Measurements from ENCODE around the gene AGK. TPM values are rescaled to one million over a fixed set of nuclear protein-coding genes. Genes with fewer than 3 reads are reported as not detected.

Gene AGK
- total and polyA plus RNA-seq, 4 donors = 7.2 to 13.6 (median 8.9) TPM

DNA sequence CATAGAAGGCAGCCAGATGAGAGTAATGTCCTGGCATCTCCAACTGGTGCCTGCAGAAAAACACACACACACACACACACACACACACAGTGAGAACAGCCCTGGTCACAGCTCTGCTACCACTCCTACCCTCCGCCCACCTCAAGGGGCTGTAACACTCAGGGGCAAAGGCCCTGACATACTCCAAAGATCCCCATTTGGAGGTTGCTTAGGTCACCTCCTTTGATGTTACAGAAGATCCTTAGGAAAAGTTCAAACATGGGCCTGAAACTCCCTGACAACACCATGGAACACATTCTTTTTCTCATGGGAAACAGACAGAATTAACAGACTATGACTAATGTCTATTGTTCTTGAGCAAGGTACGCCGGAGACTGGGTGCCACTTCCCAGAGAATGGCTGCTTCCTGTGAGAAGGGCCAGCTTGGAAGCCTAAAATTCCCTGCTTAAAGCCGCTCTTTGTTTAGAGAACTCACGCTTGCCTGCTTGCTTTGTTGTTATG, 123.0 kb downstream of the AGK start:
- Histone ChIP-seq H3K36me3 (ENCODE audit: control insufficient read depth in 4 of 4, insufficient read depth in 3 of 4, low read depth in 1 of 4, low read length in 3 of 4) (peaks cover 0 to 15% (median 6%) of the 10 kb centered on the region in 4 donors), H3K27ac (ENCODE audit: low read depth in 1 of 2, low read length in 2 of 2) (peak overlapping the region in 1 of 2 donors; percentile 42), H3K9ac (ENCODE audit: low read depth in 1 of 2, low read length in 2 of 2) (no peak overlapping the region), H3K4me1 (ENCODE audit: control insufficient read depth in 4 of 4, insufficient read depth in 4 of 4, low read length in 3 of 4) (no peaks in the 10 kb centered on the region), H3K4me3 (ENCODE audit: low read depth in 1 of 3, low read length in 3 of 3) (no peak overlapping the region), H3K9me3 (ENCODE audit: control insufficient read depth in 4 of 4, low read length in 3 of 4) (no peaks in the 10 kb centered on the region), H3K27me3 (ENCODE audit: control insufficient read depth in 4 of 4, insufficient read depth in 4 of 4, low read length in 3 of 4) (no peaks in the 10 kb centered on the region)
- TF ChIP-seq NR2F2 (IDR thresholded peaks at IDR 0.05) (peak; percentile 57), HNF4G (IDR thresholded peaks at IDR 0.05) (no peak)
- 88% methylated on average over 5 of the region's 5 CpGs for WGBS
- DNase-seq (ENCODE audit: low spot score) = no peak

DNA sequence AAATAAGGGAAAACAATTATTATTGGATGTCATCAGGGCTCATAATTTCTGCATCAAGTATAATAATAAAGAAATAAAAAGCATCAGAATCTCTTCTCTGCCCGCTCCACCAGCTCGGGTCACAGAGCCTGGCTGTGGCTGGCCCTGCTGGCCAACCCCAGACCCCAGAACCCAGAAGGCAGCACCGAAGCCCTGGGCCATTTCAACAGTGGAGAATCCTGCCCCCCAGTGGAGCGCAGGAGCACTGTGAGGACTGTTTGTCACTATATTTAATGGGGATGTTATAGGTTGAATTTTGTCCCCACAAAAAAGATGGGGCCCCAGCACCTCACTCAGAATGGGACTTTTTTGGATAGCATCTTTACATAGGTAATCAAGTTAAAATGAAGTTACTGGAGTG, 123.5 kb downstream of the AGK start:
- Histone ChIP-seq H3K4me3 (ENCODE audit: low read depth in 1 of 3, low read length in 3 of 3) (no peak overlapping the region), H3K9me3 (ENCODE audit: control insufficient read depth in 4 of 4, low read length in 3 of 4) (no peaks in the 10 kb centered on the region), H3K36me3 (ENCODE audit: control insufficient read depth in 4 of 4, insufficient read depth in 3 of 4, low read depth in 1 of 4, low read length in 3 of 4) (peaks cover 0 to 15% (median 6%) of the 10 kb centered on the region in 4 donors), H3K27me3 (ENCODE audit: control insufficient read depth in 4 of 4, insufficient read depth in 4 of 4, low read length in 3 of 4) (no peaks in the 10 kb centered on the region), H3K27ac (ENCODE audit: low read depth in 1 of 2, low read length in 2 of 2) (no peak overlapping the region), H3K9ac (ENCODE audit: low read depth in 1 of 2, low read length in 2 of 2) (no peak overlapping the region), H3K4me1 (ENCODE audit: control insufficient read depth in 4 of 4, insufficient read depth in 4 of 4, low read length in 3 of 4) (no peaks in the 10 kb centered on the region)
- TF ChIP-seq, protein P1, sequence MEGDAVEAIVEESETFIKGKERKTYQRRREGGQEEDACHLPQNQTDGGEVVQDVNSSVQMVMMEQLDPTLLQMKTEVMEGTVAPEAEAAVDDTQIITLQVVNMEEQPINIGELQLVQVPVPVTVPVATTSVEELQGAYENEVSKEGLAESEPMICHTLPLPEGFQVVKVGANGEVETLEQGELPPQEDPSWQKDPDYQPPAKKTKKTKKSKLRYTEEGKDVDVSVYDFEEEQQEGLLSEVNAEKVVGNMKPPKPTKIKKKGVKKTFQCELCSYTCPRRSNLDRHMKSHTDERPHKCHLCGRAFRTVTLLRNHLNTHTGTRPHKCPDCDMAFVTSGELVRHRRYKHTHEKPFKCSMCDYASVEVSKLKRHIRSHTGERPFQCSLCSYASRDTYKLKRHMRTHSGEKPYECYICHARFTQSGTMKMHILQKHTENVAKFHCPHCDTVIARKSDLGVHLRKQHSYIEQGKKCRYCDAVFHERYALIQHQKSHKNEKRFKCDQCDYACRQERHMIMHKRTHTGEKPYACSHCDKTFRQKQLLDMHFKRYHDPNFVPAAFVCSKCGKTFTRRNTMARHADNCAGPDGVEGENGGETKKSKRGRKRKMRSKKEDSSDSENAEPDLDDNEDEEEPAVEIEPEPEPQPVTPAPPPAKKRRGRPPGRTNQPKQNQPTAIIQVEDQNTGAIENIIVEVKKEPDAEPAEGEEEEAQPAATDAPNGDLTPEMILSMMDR (IDR thresholded peaks at IDR 0.05; ENCODE audit: low read depth, low read length, missing input control) = peak; percentile 27
- TF ChIP-seq HNF4A (conservative IDR thresholded peaks at IDR 0.05) = no peak
- no peak for TF ChIP-seq JUND (IDR thresholded peaks at IDR 0.05)
- peak; percentile 44 to 60 for TF ChIP-seq RAD21 (IDR thresholded peaks at IDR 0.05)
- no peak for TF ChIP-seq SP1 (IDR thresholded peaks at IDR 0.05)
- TF ChIP-seq GABPA (IDR thresholded peaks at IDR 0.05 in 1 of 2, conservative IDR thresholded peaks at IDR 0.05 in 1 of 2) = no peak
- no peak for TF ChIP-seq RXRA (IDR thresholded peaks at IDR 0.05)
- TF ChIP-seq, protein P2, sequence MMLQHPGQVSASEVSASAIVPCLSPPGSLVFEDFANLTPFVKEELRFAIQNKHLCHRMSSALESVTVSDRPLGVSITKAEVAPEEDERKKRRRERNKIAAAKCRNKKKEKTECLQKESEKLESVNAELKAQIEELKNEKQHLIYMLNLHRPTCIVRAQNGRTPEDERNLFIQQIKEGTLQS (IDR thresholded peaks at IDR 0.05) = no peak
- DNase-seq (ENCODE audit: low spot score) = no peak
- 78% methylated on average over 4 of the region's 4 CpGs for WGBS

DNA sequence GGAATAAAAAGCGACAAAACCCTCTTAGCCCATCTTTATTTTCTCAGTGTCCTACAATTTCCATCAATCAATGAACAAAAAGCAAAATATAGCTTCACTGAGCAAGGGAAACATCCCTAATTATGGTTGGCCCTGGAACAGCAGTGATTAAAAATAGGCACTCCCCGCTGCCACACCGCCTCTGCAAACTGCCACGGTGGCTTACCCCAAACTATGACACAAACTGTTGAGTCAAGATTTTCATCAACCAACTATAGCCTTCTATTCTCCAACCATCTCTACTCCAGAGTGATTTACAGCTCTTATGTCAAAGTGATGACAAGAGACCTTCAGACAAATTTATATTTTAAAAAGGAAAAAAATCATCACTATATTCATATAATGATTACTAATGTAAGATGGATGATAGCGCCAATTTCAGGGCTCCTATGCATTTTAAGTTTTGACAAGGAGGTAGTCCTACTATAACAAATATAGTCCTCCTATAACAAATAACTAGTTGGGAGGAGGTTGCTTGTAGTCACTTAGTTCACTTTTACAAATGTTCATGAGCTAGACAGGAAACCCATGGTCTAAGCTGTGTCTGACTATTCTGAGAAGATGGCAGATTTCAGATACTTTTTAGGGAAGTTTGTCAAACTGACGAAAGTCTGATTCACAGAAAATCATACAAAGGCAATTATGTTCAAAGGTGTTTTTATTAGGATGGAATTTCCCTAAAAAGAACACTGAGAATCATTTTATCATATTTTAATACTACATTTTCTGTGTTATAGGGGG, 124.4 kb downstream of the AGK start:
- Histone ChIP-seq H3K4me1 (ENCODE audit: control insufficient read depth in 4 of 4, insufficient read depth in 4 of 4, low read length in 3 of 4) (no peaks in the 10 kb centered on the region), H3K9ac (ENCODE audit: low read depth in 1 of 2, low read length in 2 of 2) (no peak overlapping the region), H3K9me3 (ENCODE audit: control insufficient read depth in 4 of 4, low read length in 3 of 4) (no peaks in the 10 kb centered on the region), H3K27me3 (ENCODE audit: control insufficient read depth in 4 of 4, insufficient read depth in 4 of 4, low read length in 3 of 4) (no peaks in the 10 kb centered on the region), H3K4me3 (ENCODE audit: low read depth in 1 of 3, low read length in 3 of 3) (no peak overlapping the region), H3K27ac (ENCODE audit: low read depth in 1 of 2, low read length in 2 of 2) (no peak overlapping the region), H3K36me3 (ENCODE audit: control insufficient read depth in 4 of 4, insufficient read depth in 3 of 4, low read depth in 1 of 4, low read length in 3 of 4) (peaks cover 0 to 11% (median 6%) of the 10 kb centered on the region in 4 donors)
- 89% methylated on average over 6 of the region's 6 CpGs for WGBS
- DNase-seq (ENCODE audit: low spot score) = no peak
- TF ChIP-seq, protein P1 (IDR thresholded peaks at IDR 0.05; ENCODE audit: low read depth, low read length, missing input control) = no peak
- TF ChIP-seq GABPA (IDR thresholded peaks at IDR 0.05 in 1 of 2, conservative IDR thresholded peaks at IDR 0.05 in 1 of 2) = no peak
- TF ChIP-seq NR2F2 (IDR thresholded peaks at IDR 0.05) = no peak
- TF ChIP-seq, protein P3, sequence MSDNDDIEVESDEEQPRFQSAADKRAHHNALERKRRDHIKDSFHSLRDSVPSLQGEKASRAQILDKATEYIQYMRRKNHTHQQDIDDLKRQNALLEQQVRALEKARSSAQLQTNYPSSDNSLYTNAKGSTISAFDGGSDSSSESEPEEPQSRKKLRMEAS (IDR thresholded peaks at IDR 0.05) = no peak
- no peak for TF ChIP-seq RAD21 (IDR thresholded peaks at IDR 0.05)
- TF ChIP-seq, protein P2 (IDR thresholded peaks at IDR 0.05) = no peak
- TF ChIP-seq JUND (IDR thresholded peaks at IDR 0.05) = no peak
- TF ChIP-seq HNF4G (IDR thresholded peaks at IDR 0.05) = no peak
- no peak for TF ChIP-seq FOXA1 (IDR thresholded peaks at IDR 0.05)
- no peak for TF ChIP-seq TAF1 (conservative IDR thresholded peaks at IDR 0.05)
- TF ChIP-seq HNF4A (conservative IDR thresholded peaks at IDR 0.05) = no peak
- TF ChIP-seq, protein P4, sequence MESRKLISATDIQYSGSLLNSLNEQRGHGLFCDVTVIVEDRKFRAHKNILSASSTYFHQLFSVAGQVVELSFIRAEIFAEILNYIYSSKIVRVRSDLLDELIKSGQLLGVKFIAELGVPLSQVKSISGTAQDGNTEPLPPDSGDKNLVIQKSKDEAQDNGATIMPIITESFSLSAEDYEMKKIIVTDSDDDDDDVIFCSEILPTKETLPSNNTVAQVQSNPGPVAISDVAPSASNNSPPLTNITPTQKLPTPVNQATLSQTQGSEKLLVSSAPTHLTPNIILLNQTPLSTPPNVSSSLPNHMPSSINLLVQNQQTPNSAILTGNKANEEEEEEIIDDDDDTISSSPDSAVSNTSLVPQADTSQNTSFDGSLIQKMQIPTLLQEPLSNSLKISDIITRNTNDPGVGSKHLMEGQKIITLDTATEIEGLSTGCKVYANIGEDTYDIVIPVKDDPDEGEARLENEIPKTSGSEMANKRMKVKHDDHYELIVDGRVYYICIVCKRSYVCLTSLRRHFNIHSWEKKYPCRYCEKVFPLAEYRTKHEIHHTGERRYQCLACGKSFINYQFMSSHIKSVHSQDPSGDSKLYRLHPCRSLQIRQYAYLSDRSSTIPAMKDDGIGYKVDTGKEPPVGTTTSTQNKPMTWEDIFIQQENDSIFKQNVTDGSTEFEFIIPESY (IDR thresholded peaks at IDR 0.05) = no peak
- no peak for TF ChIP-seq FOXA2 (IDR thresholded peaks at IDR 0.05)
- no peak for TF ChIP-seq SP1 (IDR thresholded peaks at IDR 0.05)
- no peak for TF ChIP-seq RXRA (IDR thresholded peaks at IDR 0.05)
- no peak for TF ChIP-seq YY1 (IDR thresholded peaks at IDR 0.05)
